ENCODE data around the gene BRD1. TPM values are rescaled to one million over a fixed set of nuclear protein-coding genes. Genes with fewer than 3 reads are reported as not detected.

BRD1 gene
- total RNA-seq = 10 to 100 TPM; 32.2 to 51.8 (median 41.6) TPM

DNA sequence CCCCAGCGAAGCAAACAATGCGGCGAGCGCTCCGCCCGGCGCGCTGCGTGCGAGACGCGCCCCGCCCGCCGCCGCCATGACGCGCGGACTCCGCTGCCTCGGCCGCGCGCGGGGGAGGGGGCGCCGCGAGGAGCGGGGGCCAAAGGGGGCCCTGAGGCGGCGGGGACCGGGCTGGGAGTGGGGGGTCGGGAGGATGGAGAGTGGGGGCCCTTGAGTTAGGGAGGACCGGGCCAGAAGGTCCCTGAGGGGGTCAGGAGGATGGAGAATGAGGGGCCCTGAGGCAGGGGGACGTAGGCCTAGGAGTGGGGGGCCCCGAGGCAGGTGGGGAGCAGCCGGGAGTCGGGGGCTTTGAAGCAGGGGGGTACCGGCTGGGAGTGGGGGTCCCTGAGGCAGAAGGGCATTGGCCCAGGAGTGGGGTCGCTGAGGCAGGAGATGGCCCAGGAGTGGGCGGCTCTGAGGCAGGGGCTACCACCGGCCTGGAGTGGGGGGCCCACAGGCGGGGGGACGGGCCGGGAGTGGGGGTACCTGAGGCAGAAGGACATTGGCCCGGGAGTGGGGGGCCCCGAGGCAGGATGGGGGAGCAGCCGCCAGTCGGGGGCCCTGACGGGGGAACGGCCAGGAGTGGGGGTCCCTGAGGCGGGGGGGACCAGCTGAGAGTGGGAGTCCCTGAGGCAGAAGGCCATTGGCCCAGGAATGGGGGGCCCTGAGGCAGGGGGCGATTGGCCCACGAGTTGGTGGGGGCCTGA is at the start of gene BRD1:
BRD1 (minus strand) TSS at position 21 of the 746 bp plus-strand sequence. CDS start 3,556 bp downstream, outside the sequence.
- DNase-seq = peak; percentile 54 to 59
- Histone ChIP-seq H3K36me3 (peaks cover 9 to 10% of the 10 kb centered on the region in 2 donors), H3K4me1 (peaks cover 20 to 27% of the 10 kb centered on the region in 2 donors), H3K9me3 (no peaks in the 10 kb centered on the region), H3K27me3 (no peaks in the 10 kb centered on the region), H3K4me3 (replicated peaks in 1 of 3) (peak within 1 kb of the TSS; percentile 64 to 89 (median 75)), H3K27ac (peak within 1 kb of the TSS; percentile 55 to 82 (median 82))
- 48 to 60% methylated on average over 5 to 7 of the region's 54 CpGs for WGBS, 2 donors
- intact Hi-C loops (cut with DNase I) = no loop called here
- TF ChIP-seq POLR2A (IDR thresholded peaks at IDR 0.05) = peak in 1 of 2 donors; percentile 73
- TF ChIP-seq, protein P1, sequence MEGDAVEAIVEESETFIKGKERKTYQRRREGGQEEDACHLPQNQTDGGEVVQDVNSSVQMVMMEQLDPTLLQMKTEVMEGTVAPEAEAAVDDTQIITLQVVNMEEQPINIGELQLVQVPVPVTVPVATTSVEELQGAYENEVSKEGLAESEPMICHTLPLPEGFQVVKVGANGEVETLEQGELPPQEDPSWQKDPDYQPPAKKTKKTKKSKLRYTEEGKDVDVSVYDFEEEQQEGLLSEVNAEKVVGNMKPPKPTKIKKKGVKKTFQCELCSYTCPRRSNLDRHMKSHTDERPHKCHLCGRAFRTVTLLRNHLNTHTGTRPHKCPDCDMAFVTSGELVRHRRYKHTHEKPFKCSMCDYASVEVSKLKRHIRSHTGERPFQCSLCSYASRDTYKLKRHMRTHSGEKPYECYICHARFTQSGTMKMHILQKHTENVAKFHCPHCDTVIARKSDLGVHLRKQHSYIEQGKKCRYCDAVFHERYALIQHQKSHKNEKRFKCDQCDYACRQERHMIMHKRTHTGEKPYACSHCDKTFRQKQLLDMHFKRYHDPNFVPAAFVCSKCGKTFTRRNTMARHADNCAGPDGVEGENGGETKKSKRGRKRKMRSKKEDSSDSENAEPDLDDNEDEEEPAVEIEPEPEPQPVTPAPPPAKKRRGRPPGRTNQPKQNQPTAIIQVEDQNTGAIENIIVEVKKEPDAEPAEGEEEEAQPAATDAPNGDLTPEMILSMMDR (IDR thresholded peaks at IDR 0.05) = no peak

DNA sequence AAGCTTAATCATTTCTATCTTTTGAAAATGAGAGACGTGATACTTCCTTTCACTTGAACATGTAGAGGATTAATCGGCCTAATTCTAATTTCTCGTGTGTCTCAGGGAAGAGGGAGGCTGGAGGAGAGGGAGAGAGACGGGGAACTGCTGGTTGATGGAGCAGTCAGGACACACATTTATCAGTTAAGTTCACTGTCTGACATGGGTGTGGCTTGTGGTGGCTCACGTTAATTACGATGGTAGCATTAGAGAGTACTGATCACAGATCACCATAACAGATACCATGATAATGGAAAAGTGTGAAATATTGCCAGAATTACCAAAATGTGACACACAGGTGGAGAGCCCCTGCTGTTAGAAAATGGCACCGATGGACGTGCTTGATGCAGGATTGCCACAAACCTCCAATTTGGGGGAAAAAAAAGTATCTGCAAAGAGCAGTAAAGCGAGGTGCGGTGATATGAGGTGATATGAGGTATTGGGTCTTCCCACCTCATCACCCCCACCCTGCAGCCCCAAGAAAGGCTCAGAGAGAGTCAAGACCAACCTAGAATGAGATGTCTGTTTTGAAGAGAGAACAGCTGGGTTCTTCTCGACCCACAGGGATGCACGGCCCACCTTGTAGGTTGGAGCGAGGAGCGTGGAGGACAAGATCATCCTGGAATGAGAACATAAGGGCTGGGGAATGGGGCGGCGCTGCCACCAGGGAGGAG is 45.7 kb upstream of the BRD1 start:
- no peak overlapping the region for H3K4me3 ChIP-seq (replicated peaks in 1 of 3)
- intact Hi-C loops (cut with DNase I) = no loop called here
- TF ChIP-seq, protein P1 (IDR thresholded peaks at IDR 0.05) = no peak
- TF ChIP-seq POLR2A (IDR thresholded peaks at IDR 0.05) = no peak
- no peaks in the 10 kb centered on the region for H3K4me1 ChIP-seq
- no peak overlapping the region for H3K27ac ChIP-seq
- H3K27me3 ChIP-seq = no peaks in the 10 kb centered on the region
- 92 to 93% methylated on average over 15 to 16 of the region's 16 CpGs for WGBS, 2 donors
- no peak for DNase-seq
- no peaks in the 10 kb centered on the region for H3K36me3 ChIP-seq
- no peaks in the 10 kb centered on the region for H3K9me3 ChIP-seq

DNA sequence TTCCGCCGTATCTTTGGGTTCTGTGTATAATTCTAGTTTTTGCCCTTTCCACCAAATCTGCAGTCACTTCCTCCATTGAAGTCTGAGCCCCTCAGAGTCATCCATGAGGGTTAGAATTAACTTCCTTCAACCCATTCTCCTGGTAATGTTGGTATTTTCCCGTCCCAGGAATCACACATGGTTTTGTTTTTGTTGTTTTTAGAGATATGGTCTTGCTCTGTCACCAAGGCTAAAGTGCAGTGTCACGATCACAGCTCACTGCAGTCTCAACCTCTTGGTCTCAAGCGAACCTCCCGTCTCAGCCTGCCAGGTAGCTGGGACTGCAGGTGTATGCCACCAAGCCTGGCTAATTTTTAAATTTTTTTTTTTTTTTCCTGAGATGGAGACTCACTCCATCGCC is 44.7 kb upstream of the BRD1 start:
- intact Hi-C loops (cut with DNase I) = no loop called here
- no peaks in the 10 kb centered on the region for H3K4me1 ChIP-seq
- H3K27ac ChIP-seq = no peak overlapping the region
- DNase-seq = no peak
- TF ChIP-seq, protein P1 (IDR thresholded peaks at IDR 0.05) = no peak
- TF ChIP-seq POLR2A (IDR thresholded peaks at IDR 0.05) = no peak
- no peak overlapping the region for H3K4me3 ChIP-seq (replicated peaks in 1 of 3)
- H3K27me3 ChIP-seq = no peaks in the 10 kb centered on the region
- no peaks in the 10 kb centered on the region for H3K9me3 ChIP-seq
- no peaks in the 10 kb centered on the region for H3K36me3 ChIP-seq
- 91 to 95% methylated on average over 7 of the region's 7 CpGs for WGBS, 2 donors

DNA sequence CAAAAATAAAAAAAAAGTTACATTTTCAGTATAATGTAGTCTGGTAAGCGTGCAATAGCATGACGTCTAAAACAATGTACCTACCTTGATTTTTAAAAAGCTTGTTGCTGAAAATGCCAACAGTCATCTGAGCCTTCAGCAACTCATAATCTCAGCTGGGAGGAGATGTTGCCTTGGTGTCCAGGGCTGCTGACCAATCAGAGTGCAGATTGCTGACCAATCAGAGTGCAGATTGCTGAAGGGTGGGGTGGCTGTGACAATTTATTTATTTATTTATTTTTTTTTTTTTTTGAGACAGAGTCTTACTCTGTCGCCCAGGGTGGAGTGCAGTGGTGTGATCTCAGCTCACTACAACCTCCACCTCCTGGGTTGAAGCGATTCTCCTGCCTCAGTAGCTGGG is 43.8 kb upstream of the BRD1 start:
- no peak for DNase-seq
- H3K4me1 ChIP-seq = no peaks in the 10 kb centered on the region
- no peaks in the 10 kb centered on the region for H3K27me3 ChIP-seq
- no peaks in the 10 kb centered on the region for H3K36me3 ChIP-seq
- H3K27ac ChIP-seq = no peak overlapping the region
- 88 to 95% methylated on average over 4 of the region's 4 CpGs for WGBS, 2 donors
- intact Hi-C loops (cut with DNase I) = no loop called here
- no peak overlapping the region for H3K4me3 ChIP-seq (replicated peaks in 1 of 3)
- TF ChIP-seq, protein P1 (IDR thresholded peaks at IDR 0.05) = no peak
- no peak for TF ChIP-seq POLR2A (IDR thresholded peaks at IDR 0.05)
- H3K9me3 ChIP-seq = no peaks in the 10 kb centered on the region
